Effector CD8-positive, alpha-beta T cell (primary cell): Measurements from ENCODE around the gene PTPN5.

Experiments
- DNase-seq: peaks from one replicate; lab custom pipeline; 2025; lab: John Stamatoyannopoulos, UW

PTPN5 gene

GRCh38 chr11:18739685-18740084, 51.9 kb downstream of the PTPN5 start:
- DNase-seq = no peak

GRCh38 chr11:18737642-18738041, 54.0 kb downstream of the PTPN5 start:
- DNase-seq = no peak

- no peak for DNase-seq
Measured at GRCh38 chr11:18736590-18737148, 54.9 kb downstream of the PTPN5 start.

GRCh38 chr11:18733202-18733601, 58.4 kb downstream of the PTPN5 start:
- DNase-seq = no peak

GRCh38 chr11:18731949-18732821, 59.4 kb downstream of the PTPN5 start:
- peak; percentile 59 for DNase-seq

GRCh38 chr11:18731441-18731840, 60.2 kb downstream of the PTPN5 start:
- no peak for DNase-seq

GRCh38 chr11:18730020-18730419, 61.6 kb downstream of the PTPN5 start:
- DNase-seq = no peak

- DNase-seq = no peak
Measured at GRCh38 chr11:18729426-18729825, 62.2 kb downstream of the PTPN5 start.

- no peak for DNase-seq
Measured at GRCh38 chr11:18728658-18729057, 62.9 kb downstream of the PTPN5 start.

- peak; percentile 26 for DNase-seq
Measured at GRCh38 chr11:18727479-18728236, 63.9 kb downstream of the PTPN5 start.

GRCh38 chr11:18726040-18726439, 65.6 kb downstream of the PTPN5 start, which contains the start of gene IGSF22:
Gene IGSF22 (minus strand): TSS chr11:18726188. CDS start chr11:18724236, 1,952 bp downstream.
- DNase-seq = no peak

- no peak for DNase-seq
Measured at GRCh38 chr11:18723991-18724390, 67.6 kb downstream of the PTPN5 start.

- no peak for DNase-seq
Measured at GRCh38 chr11:18722293-18722637, 69.3 kb downstream of the PTPN5 start.

GRCh38 chr11:18721561-18722292, 69.9 kb downstream of the PTPN5 start:
- peak; percentile 15 for DNase-seq

GRCh38 chr11:18720808-18721560, 70.6 kb downstream of the PTPN5 start:
- peak; percentile 84 for DNase-seq

- no peak for DNase-seq
Measured at GRCh38 chr11:18720091-18720807, 71.3 kb downstream of the PTPN5 start.

- DNase-seq = no peak
Measured at GRCh38 chr11:18715476-18715875, 76.1 kb downstream of the PTPN5 start.

- DNase-seq = no peak
Measured at GRCh38 chr11:18714443-18714780, 77.2 kb downstream of the PTPN5 start.

- no peak for DNase-seq
Measured at GRCh38 chr11:18713646-18714442, 77.8 kb downstream of the PTPN5 start.

- no peak for DNase-seq
Measured at GRCh38 chr11:18710545-18710944, 81.1 kb downstream of the PTPN5 start.
